Measurements from ENCODE around the gene HINT3.
"Not testable (repeated sequence)": the region's sequence is repeated elsewhere in the genome, so short reads cannot be mapped to it uniquely, and the experiment has no call there.

Gene HINT3

GRCh38 chr6:125962900-125963497 is 6.4 kb downstream of the HINT3 start:
- DNase-seq (ENCODE audit: low spot score): no peak

GRCh38 chr6:125963817-125964216 is 7.2 kb downstream of the HINT3 start:
- no peak for DNase-seq (ENCODE audit: low spot score)

GRCh38 chr6:125966569-125966968 is 10.0 kb downstream of the HINT3 start:
- no peak for DNase-seq (ENCODE audit: low spot score)

- DNase-seq (ENCODE audit: low spot score): no peak
These were observed 11.9 kb downstream of the HINT3 start for GRCh38 chr6:125968493-125968892.

- no peak for DNase-seq (ENCODE audit: low spot score)
These were observed 14.2 kb downstream of the HINT3 start for GRCh38 chr6:125970760-125971159.

- DNase-seq (ENCODE audit: low spot score): not testable (repeated sequence)
These were observed 15.9 kb downstream of the HINT3 start for GRCh38 chr6:125972478-125972877.

- DNase-seq (ENCODE audit: low spot score): no peak
These were observed 17.8 kb downstream of the HINT3 start for GRCh38 chr6:125974214-125974866.

GRCh38 chr6:125979101-125979500 is 22.5 kb downstream of the HINT3 start:
- no peak for DNase-seq (ENCODE audit: low spot score)

GRCh38 chr6:125981571-125982185 is 25.1 kb downstream of the HINT3 start:
- no peak for DNase-seq (ENCODE audit: low spot score)

GRCh38 chr6:125983246-125983945 is 26.8 kb downstream of the HINT3 start:
- DNase-seq (ENCODE audit: low spot score): no peak

- no peak for DNase-seq (ENCODE audit: low spot score)
These were observed 27.7 kb downstream of the HINT3 start for GRCh38 chr6:125984311-125984710.

- DNase-seq (ENCODE audit: low spot score): no peak
These were observed 29.0 kb downstream of the HINT3 start for GRCh38 chr6:125985522-125985921.

GRCh38 chr6:125985979-125986300 is 29.4 kb downstream of the HINT3 start:
- no peak for DNase-seq (ENCODE audit: low spot score)

GRCh38 chr6:125986301-125987025 is 29.9 kb downstream of the HINT3 start, which contains the start of gene TRMT11:
TRMT11 (plus strand) TSS chr6:125986540; CDS start chr6:125986551, 11 bp downstream.
- DNase-seq (ENCODE audit: low spot score): peak; percentile 90

GRCh38 chr6:125987026-125987617 is 30.6 kb downstream of the HINT3 start:
- no peak for DNase-seq (ENCODE audit: low spot score)

- DNase-seq (ENCODE audit: low spot score): no peak
These were observed 31.7 kb downstream of the HINT3 start for GRCh38 chr6:125988280-125988679.

- DNase-seq (ENCODE audit: low spot score): no peak
These were observed 33.1 kb downstream of the HINT3 start for GRCh38 chr6:125989631-125990030.

- DNase-seq (ENCODE audit: low spot score): no peak
These were observed 35.1 kb downstream of the HINT3 start for GRCh38 chr6:125991653-125992052.

GRCh38 chr6:125994670-125995488 is 38.3 kb downstream of the HINT3 start:
- no peak for DNase-seq (ENCODE audit: low spot score)

GRCh38 chr6:125995972-125996580 is 39.5 kb downstream of the HINT3 start:
- DNase-seq (ENCODE audit: low spot score): peak; percentile 70
